GM21825 (cell line): ENCODE measurements around the gene LGI1.
A peak's percentile ranks its signal among the peaks of the same experiment; 100 is the strongest.

Experiments
- ATAC-seq: cut with Tn5 transposase; IDR thresholded peaks from one replicate; pipeline ENCODE4 v1.9.1; 2021; ENCODE audit warnings: mild to moderate bottlenecking, moderate library complexity; ENCODE audit not compliant: unreplicated experiment

Gene LGI1

GRCh38 chr10:93757801-93758507 is at the start of gene LGI1:
TSS of gene LGI1 (plus strand) at chr10:93757936. CDS start at chr10:93758145, 209 bp downstream.
- no peak for ATAC-seq

GRCh38 chr10:93710333-93710909 is 47.3 kb upstream of the LGI1 start:
- no peak for ATAC-seq

- ATAC-seq = no peak
Measured at GRCh38 chr10:93711891-93712290, 45.8 kb upstream of the LGI1 start.

GRCh38 chr10:93712593-93712992 is 45.1 kb upstream of the LGI1 start:
- ATAC-seq = no peak

GRCh38 chr10:93715345-93715744 is 42.4 kb upstream of the LGI1 start:
- ATAC-seq = peak; percentile 84

- ATAC-seq = no peak
Measured at GRCh38 chr10:93716766-93717165, 41.0 kb upstream of the LGI1 start.

GRCh38 chr10:93718937-93719725 is 38.6 kb upstream of the LGI1 start:
- peak; percentile 63 for ATAC-seq

GRCh38 chr10:93719901-93720300 is 37.8 kb upstream of the LGI1 start:
- ATAC-seq = no peak

- ATAC-seq = no peak
Measured at GRCh38 chr10:93722550-93722949, 35.2 kb upstream of the LGI1 start.

- ATAC-seq = no peak
Measured at GRCh38 chr10:93723153-93723552, 34.6 kb upstream of the LGI1 start.

- ATAC-seq = no peak
Measured at GRCh38 chr10:93726024-93726423, 31.7 kb upstream of the LGI1 start.

GRCh38 chr10:93741367-93741766 is 16.4 kb upstream of the LGI1 start:
- ATAC-seq = no peak

GRCh38 chr10:93742633-93743349 is 14.9 kb upstream of the LGI1 start:
- ATAC-seq = peak; percentile 79

GRCh38 chr10:93745408-93746065 is 12.2 kb upstream of the LGI1 start:
- no peak for ATAC-seq

GRCh38 chr10:93746844-93747284 is 10.9 kb upstream of the LGI1 start:
- no peak for ATAC-seq

GRCh38 chr10:93749218-93749799 is 8.4 kb upstream of the LGI1 start:
- no peak for ATAC-seq

GRCh38 chr10:93751124-93751523 is 6.6 kb upstream of the LGI1 start:
- ATAC-seq = no peak

- no peak for ATAC-seq
Measured at GRCh38 chr10:93751832-93752231, 5.9 kb upstream of the LGI1 start.

GRCh38 chr10:93752761-93753160 is 5.0 kb upstream of the LGI1 start:
- no peak for ATAC-seq

GRCh38 chr10:93753621-93754250 is 4.0 kb upstream of the LGI1 start:
- ATAC-seq = no peak
